Aortic smooth muscle cell (primary cell): ENCODE results near the gene COQ5. TPM values are rescaled to one million over a fixed set of nuclear protein-coding genes. Genes with fewer than 3 reads are reported as not detected.

ENCODE experiments used
- total RNA-seq: library from RNA; depleted of rRNA; stranded (reverse); fragments of >200 nt; gene quantifications from 2 replicates; pipeline ENCODE4 v1.2.3, GENCODE V29; 2014

COQ5 gene, protein sequence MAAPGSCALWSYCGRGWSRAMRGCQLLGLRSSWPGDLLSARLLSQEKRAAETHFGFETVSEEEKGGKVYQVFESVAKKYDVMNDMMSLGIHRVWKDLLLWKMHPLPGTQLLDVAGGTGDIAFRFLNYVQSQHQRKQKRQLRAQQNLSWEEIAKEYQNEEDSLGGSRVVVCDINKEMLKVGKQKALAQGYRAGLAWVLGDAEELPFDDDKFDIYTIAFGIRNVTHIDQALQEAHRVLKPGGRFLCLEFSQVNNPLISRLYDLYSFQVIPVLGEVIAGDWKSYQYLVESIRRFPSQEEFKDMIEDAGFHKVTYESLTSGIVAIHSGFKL
- 27.9 and 33.1 TPM in 2 replicates for total RNA-seq

DNA sequence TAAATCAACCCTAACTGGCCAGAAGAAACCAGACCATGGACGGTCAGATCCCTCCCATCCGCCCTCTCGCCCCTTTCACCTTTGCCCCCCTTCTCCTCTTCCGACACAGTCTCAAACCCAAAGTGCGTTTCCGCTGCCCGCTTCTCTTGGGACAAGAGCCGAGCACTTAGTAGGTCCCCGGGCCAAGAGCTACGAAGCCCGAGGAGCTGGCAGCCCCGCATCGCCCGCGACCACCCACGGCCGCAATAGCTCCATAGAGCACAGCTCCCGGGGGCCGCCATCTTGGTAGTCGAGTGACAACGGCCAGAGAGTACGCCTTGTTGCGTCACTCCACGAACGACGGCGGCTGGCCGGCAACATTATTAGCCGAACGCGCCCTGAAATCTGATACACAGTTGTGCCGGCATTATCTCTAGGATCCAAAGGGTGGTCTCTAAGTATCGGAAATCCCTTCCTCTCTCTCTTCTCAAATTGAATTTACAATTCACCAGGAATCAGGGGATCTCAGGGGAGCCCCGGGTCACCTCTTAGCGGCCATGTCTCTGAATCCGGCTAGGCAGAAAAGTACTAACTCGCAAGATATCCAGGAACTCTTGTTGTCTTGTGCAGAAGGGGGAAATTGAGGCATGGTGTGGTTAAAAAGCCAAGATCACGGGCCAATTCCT is at the start of gene COQ5:
Gene COQ5 (minus strand): TSS at position 298 of the 665 bp plus-strand sequence. CDS start 17 bp downstream, at position 281.

DNA sequence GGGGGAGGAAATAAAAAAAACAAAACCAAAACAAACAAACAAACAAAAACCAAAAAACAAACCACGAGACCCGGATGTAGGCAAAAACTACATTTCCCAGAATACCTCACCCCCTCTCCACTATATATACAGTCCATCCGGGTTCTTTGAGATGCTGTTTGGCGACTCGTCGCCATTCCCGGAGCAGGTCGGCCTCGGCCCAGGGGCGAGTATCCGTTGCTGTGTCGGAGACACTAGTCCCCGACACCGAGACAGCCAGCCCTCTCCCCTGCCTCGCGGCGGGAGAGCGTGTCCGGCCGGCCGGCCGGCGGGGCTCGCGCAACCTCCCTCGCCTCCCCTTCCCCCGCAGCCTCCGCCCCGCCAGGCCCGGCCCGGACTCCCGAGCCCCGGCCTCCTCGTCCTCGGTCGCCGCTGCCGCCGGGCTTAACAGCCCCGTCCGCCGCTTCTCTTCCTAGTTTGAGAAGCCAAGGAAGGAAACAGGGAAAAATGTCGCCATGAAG is 5.3 kb upstream of the COQ5 start, which contains the start of gene RNF10:
Gene RNF10 (plus strand): TSS at position 154 of the 500 bp plus-strand sequence. CDS start 456 bp downstream, outside the sequence.

DNA sequence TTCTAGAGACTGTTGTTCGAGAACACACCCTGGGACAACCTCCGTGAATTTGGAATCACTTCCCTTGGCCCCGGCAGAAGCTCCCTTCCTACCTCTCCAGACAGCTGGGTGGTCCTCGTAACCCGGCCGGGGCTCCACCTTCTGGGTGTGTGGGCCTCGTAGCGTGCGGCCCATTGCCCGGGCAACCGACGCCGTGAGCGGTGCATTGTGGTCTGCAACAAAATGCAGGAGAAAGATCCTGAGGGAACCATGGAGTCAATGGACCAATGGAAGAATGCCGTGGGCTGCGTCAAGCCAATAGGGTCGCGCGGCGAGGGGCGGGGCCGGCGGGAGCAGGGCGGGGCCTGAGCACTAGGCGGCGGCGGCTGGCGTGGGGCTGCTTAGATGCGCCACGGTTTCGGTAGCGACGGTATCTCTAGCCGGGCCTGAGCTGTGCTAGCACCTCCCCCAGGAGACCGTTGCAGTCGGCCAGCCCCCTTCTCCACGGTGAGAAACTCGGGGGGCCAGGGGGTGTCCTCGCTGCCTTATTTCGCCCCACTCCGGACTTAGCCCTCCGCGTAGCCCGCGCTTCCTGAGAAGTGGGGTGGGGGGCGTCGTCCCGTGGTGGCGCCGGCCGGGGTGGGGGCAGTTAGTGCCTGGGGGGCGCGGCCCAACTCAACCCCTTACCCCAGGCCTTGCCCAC is 33.1 kb downstream of the COQ5 start, which contains the start of gene DYNLL1:
Gene DYNLL1 (plus strand): TSS at position 383 of the 682 bp plus-strand sequence. CDS start 309 bp downstream, outside the sequence.

DNA sequence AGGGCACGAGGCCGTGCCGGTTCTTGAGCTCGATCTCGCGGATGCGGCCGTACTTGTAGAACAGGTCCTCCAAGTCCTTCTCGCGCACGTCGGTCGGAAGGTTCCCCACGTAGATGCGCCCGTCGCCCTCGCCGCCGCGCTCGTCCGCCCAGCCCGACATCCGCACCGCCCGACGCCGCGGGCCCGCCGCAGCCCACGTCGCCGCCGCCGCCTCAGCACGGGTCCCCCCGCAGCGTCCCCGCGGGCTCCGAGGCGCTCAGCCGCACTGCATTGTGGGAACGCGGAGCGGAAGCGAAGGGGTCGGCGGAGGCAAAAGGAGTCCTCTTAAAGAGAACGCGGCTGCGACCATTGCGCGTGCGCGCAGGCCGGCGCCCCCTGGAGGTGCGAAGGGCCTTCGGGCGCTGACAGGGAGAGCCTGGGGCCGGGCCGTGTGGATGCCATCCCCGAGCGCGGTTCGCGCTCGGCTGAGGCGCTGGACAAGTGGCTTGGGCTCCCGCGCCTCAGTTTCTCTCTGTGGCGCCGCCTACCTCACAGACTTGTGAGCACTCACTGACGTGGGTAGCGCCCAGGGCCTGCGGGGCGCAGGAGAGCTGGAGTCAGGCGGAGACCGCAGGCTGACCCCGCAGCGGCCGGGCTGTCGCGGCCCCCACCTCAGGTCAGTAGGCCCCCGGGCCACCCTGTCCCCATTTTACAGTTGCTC is 59.4 kb downstream of the COQ5 start, which contains the start of gene SRSF9:
Gene SRSF9 (minus strand): TSS at position 299 of the 700 bp plus-strand sequence. CDS start 139 bp downstream, at position 160.

Other genes starting within 250 kb of the COQ5 start
- under 0.01 TPM in 2 replicates for gene RNU4-2, start 237.3 kb downstream of the COQ5 start, total RNA-seq
- gene RNU4-1, start 235.9 kb downstream of the COQ5 start, total RNA-seq, result under 0.01 TPM in 1 of 2 replicates, not detected in the other
- gene SIRT4, start 226.8 kb downstream of the COQ5 start, total RNA-seq, result 0.79 and 0.87 TPM in 2 replicates
- 0.25 TPM in 1 of 2 replicates, not detected in the other for gene PLA2G1B, start 201.4 kb downstream of the COQ5 start, total RNA-seq
- gene MSI1, start 160.0 kb downstream of the COQ5 start, total RNA-seq, result not detected in 2 replicates
- gene COX6A1, start 91.0 kb downstream of the COQ5 start, total RNA-seq, result 480 and 586 TPM in 2 replicates
- gene TRIAP1, start 82.8 kb downstream of the COQ5 start, total RNA-seq, result 17.6 and 19.0 TPM in 2 replicates
- 18.6 and 19.8 TPM in 2 replicates for gene GATC, start 82.7 kb downstream of the COQ5 start, total RNA-seq
- 151 and 223 TPM in 2 replicates for gene SRSF9, start 59.4 kb downstream of the COQ5 start, total RNA-seq
- 377 and 386 TPM in 2 replicates for gene DYNLL1, start 33.0 kb downstream of the COQ5 start, total RNA-seq
- gene RNF10, start 5.2 kb upstream of the COQ5 start, total RNA-seq, result 132 and 182 TPM in 2 replicates
- 34.0 and 54.2 TPM in 2 replicates for gene POP5, start 52.2 kb upstream of the COQ5 start, total RNA-seq
- gene CABP1, start 111.5 kb upstream of the COQ5 start, total RNA-seq, result 0.06 and 0.26 TPM in 2 replicates
- gene MLEC, start 158.0 kb upstream of the COQ5 start, total RNA-seq, result 87.0 and 105 TPM in 2 replicates
- gene UNC119B, start 181.3 kb upstream of the COQ5 start, total RNA-seq, result 17.5 and 18.8 TPM in 2 replicates
- gene ACADS, start 196.7 kb upstream of the COQ5 start, total RNA-seq, result 9.4 and 10.0 TPM in 2 replicates